ENCODE measurements around the gene TRIM71. TPM values are rescaled to one million over a fixed set of nuclear protein-coding genes. Genes with fewer than 3 reads are reported as not detected.
"Not testable (repeated sequence)": the region's sequence is repeated elsewhere in the genome, so short reads cannot be mapped to it uniquely, and the experiment has no call there.

Gene TRIM71
- total RNA-seq, 2 experiments from 2014 or later: not detected

DNA sequence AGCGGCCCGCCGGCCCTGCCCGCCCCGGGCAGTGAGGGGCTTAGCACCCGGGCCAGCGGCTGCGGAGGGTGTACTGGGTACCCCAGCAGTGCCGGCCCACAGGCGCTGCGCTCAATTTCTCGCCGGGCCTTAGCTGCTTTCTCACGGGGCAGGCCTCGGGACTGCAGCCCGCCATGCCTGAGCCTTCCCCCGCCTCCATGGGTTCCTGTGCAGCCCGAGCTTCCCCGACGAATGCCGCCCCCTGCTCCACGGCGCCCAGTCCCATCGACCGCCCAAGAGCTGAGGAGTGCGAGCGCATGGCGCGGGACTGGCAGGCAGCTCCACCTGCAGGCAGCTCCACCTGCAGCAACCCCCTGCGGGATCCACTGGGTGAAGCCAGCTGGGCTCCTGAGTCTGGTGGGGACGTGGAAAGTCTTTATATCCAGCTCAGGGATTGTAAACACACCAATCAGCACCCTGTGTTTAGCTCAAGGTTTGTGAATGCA is 85.1 kb downstream of the TRIM71 start:
- POLR2A ChIA-PET; H3K9me3 Mint-ChIP-seq (ENCODE audit: insufficient read depth); H3K36me3 Mint-ChIP-seq (ENCODE audit: low read depth); H3K27ac Mint-ChIP-seq; H3K4me1 Mint-ChIP-seq (ENCODE audit: low read depth): not testable (repeated sequence)
- CTCF ChIA-PET: interaction anchor here (1.0 to 2.3 kb wide), 9 partner anchors 9 to 170 kb away, joined by 3 to 15 read pairs (median 4); no protein-coding TSS in a partner anchor
- peak; percentile 52 for DNase-seq
- ATAC-seq: peak; percentile 92
- Mint-ChIP-seq H3K4me3 (peak overlapping the region; percentile 67), H3K27me3 (ENCODE audit: low read depth) (peaks cover 21% of the 10 kb centered on the region)

DNA sequence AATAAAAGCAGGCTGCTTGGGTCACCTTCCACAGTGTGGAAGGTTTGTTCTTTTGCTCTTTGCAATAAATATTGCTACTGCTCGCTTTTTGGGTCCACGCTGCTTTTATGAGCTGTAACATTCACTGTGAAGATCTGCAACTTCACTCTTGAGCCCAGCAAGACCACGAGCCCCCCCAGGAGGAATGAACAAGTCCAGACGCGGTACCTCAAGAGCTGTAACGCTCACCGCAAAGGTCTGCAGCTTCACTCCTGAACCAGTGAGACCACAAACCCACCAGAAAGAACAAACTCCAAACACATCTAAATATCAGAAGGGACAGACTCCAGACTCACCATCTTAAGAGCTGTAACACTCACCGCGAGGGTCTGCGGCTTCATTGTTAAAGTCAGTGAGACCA is 86.2 kb downstream of the TRIM71 start:
- POLR2A ChIA-PET: no interaction called here
- no peaks in the 10 kb centered on the region for H3K9me3 Mint-ChIP-seq (ENCODE audit: insufficient read depth)
- H3K4me3 Mint-ChIP-seq: no peak overlapping the region

DNA sequence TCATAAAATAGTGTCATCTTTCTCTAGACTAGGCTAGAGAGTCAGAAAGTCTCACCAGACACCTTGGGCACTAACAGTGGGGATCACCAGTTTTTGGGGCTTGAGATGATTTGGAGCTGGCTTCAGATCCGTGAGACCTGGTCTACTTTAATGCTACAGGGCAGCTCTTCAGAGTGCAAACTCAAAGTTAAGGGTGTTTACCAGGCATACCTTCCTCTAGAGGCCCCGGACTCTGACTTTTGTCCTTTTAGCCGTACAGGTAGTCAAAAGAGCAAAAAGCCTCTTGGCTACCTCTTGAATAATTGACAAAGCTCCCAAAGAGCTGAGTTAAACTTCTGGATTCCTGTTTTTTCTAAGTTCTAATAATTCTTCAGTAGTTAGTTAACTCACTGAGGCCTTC is 92.2 kb downstream of the TRIM71 start:
- H3K4me3 Mint-ChIP-seq: no peak overlapping the region
- ATAC-seq (no peak), DNase-seq (no peak)
- H3K36me3 Mint-ChIP-seq (ENCODE audit: low read depth): no peaks in the 10 kb centered on the region
- H3K4me1 Mint-ChIP-seq (ENCODE audit: low read depth): no peaks in the 10 kb centered on the region
- no peaks in the 10 kb centered on the region for H3K27me3 Mint-ChIP-seq (ENCODE audit: low read depth)
- CTCF ChIA-PET: interaction anchor here (0.9 to 1.0 kb wide), 2 partner anchors 11 to 25 kb away, joined by 3 read pairs; no protein-coding TSS in a partner anchor
- POLR2A ChIA-PET: no interaction called here
- H3K27ac Mint-ChIP-seq: no peak overlapping the region
- no peaks in the 10 kb centered on the region for H3K9me3 Mint-ChIP-seq (ENCODE audit: insufficient read depth)

More for the DNA sequence above, 86.2 kb downstream of the TRIM71 start:
- H3K4me1 Mint-ChIP-seq (ENCODE audit: low read depth): peaks cover 9% of the 10 kb centered on the region
- ATAC-seq (no peak), DNase-seq (no peak)
- H3K36me3 Mint-ChIP-seq (ENCODE audit: low read depth): no peaks in the 10 kb centered on the region
- peaks cover 14% of the 10 kb centered on the region for H3K27me3 Mint-ChIP-seq (ENCODE audit: low read depth)
- CTCF ChIA-PET: interaction anchor here (1.7 to 2.3 kb wide), 3 partner anchors 20 to 169 kb away, joined by 4 to 15 read pairs (median 9); no protein-coding TSS in a partner anchor
- no peak overlapping the region for H3K27ac Mint-ChIP-seq

GRCh38 chr3:32910954-32911353 is 93.2 kb downstream of the TRIM71 start:
- CTCF ChIA-PET: no interaction called here
- POLR2A ChIA-PET: no interaction called here
- Mint-ChIP-seq H3K36me3 (ENCODE audit: low read depth) (no peaks in the 10 kb centered on the region), H3K9me3 (ENCODE audit: insufficient read depth) (no peaks in the 10 kb centered on the region), H3K4me1 (ENCODE audit: low read depth) (no peaks in the 10 kb centered on the region), H3K27ac (no peak overlapping the region), H3K27me3 (ENCODE audit: low read depth) (no peaks in the 10 kb centered on the region), H3K4me3 (no peak overlapping the region)
- DNase-seq (no peak), ATAC-seq (no peak)

GRCh38 chr3:32912046-32912445 is 94.2 kb downstream of the TRIM71 start:
- POLR2A ChIA-PET: no interaction called here

GRCh38 chr3:32913790-32914446 is 96.1 kb downstream of the TRIM71 start:
- no peak overlapping the region for H3K27ac Mint-ChIP-seq
- H3K9me3 Mint-ChIP-seq (ENCODE audit: insufficient read depth): peaks cover 9% of the 10 kb centered on the region
- ChIA-PET POLR2A (no interaction called here), CTCF (no interaction called here)
- no peaks in the 10 kb centered on the region for H3K4me1 Mint-ChIP-seq (ENCODE audit: low read depth)
- ATAC-seq: no peak
- no peaks in the 10 kb centered on the region for H3K36me3 Mint-ChIP-seq (ENCODE audit: low read depth)
- no peak for DNase-seq
- H3K27me3 Mint-ChIP-seq (ENCODE audit: low read depth): peaks cover 2% of the 10 kb centered on the region
- no peak overlapping the region for H3K4me3 Mint-ChIP-seq

More at GRCh38 chr3:32912046-32912445, 94.2 kb downstream of the TRIM71 start:
- Mint-ChIP-seq H3K9me3 (ENCODE audit: insufficient read depth) (peaks cover 2% of the 10 kb centered on the region), H3K27me3 (ENCODE audit: low read depth) (no peaks in the 10 kb centered on the region), H3K4me1 (ENCODE audit: low read depth) (no peaks in the 10 kb centered on the region), H3K36me3 (ENCODE audit: low read depth) (no peaks in the 10 kb centered on the region), H3K27ac (no peak overlapping the region), H3K4me3 (no peak overlapping the region)
- CTCF ChIA-PET: no interaction called here
- no peak for DNase-seq
- ATAC-seq: no peak

- CTCF ChIA-PET: no interaction called here
- Mint-ChIP-seq H3K4me1 (ENCODE audit: low read depth) (no peaks in the 10 kb centered on the region), H3K9me3 (ENCODE audit: insufficient read depth) (peaks cover 9% of the 10 kb centered on the region), H3K27me3 (ENCODE audit: low read depth) (peaks cover 13% of the 10 kb centered on the region), H3K27ac (no peak overlapping the region), H3K36me3 (ENCODE audit: low read depth) (no peaks in the 10 kb centered on the region), H3K4me3 (no peak overlapping the region)
- DNase-seq: no peak
- no peak for ATAC-seq
- POLR2A ChIA-PET: no interaction called here
These were observed 102.1 kb downstream of the TRIM71 start for GRCh38 chr3:32919920-32920319.

DNA sequence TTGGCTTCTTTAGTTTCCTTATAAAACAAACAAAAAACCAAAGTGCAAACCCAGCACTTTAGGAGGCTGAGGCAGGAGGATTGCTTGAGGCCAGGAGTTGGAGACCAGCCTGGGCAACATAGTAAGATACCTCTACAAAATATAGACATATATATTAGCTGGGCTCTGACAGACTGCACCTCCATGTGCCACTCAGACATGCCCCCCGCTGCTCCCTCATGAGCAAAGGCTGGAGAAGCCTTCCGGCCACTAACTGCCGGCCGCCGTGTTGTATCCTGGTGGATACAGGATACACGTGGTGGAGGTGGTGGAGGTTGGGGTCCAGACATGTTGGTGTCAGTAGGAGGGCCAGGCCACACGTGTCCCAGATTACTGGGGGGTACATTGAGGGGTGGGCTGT is 104.3 kb downstream of the TRIM71 start:
- no peak for ATAC-seq
- DNase-seq: no peak
- no peak overlapping the region for H3K27ac Mint-ChIP-seq
- no peaks in the 10 kb centered on the region for H3K36me3 Mint-ChIP-seq (ENCODE audit: low read depth)
- POLR2A ChIA-PET: no interaction called here
- no peak overlapping the region for H3K4me3 Mint-ChIP-seq
- peaks cover 7% of the 10 kb centered on the region for H3K9me3 Mint-ChIP-seq (ENCODE audit: insufficient read depth)
- CTCF ChIA-PET: no interaction called here
- no peaks in the 10 kb centered on the region for H3K4me1 Mint-ChIP-seq (ENCODE audit: low read depth)
- H3K27me3 Mint-ChIP-seq (ENCODE audit: low read depth): peaks cover 21% of the 10 kb centered on the region

GRCh38 chr3:32930161-32930560 is 112.4 kb downstream of the TRIM71 start:
- no peak for ATAC-seq
- POLR2A ChIA-PET: no interaction called here
- H3K36me3 Mint-ChIP-seq (ENCODE audit: low read depth): no peaks in the 10 kb centered on the region
- no peaks in the 10 kb centered on the region for H3K4me1 Mint-ChIP-seq (ENCODE audit: low read depth)
- no peaks in the 10 kb centered on the region for H3K9me3 Mint-ChIP-seq (ENCODE audit: insufficient read depth)
- no peak overlapping the region for H3K4me3 Mint-ChIP-seq
- CTCF ChIA-PET: no interaction called here
- H3K27ac Mint-ChIP-seq: no peak overlapping the region
- peaks cover 16% of the 10 kb centered on the region for H3K27me3 Mint-ChIP-seq (ENCODE audit: low read depth)
- no peak for DNase-seq

DNA sequence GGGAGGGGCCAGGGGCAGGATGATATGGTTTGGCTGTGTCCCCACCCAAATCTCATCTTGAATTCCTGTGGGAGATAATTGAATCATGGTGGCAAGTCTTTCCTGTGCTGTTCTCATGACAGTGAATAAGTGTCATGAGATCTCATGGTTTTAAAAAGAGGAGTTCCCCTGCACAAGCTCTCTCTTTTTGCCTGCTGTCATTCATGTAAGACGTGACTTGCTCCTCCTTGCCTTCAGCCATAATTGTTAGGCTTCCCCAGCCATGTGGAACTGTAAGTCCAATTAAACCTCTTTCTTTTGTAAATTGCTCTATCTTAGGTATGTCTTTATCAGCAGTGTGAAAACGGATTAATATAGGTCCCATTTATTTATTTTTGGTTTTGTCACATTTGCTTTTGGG is 113.5 kb downstream of the TRIM71 start:
- CTCF ChIA-PET; H3K4me3 Mint-ChIP-seq; POLR2A ChIA-PET; H3K36me3 Mint-ChIP-seq (ENCODE audit: low read depth); H3K9me3 Mint-ChIP-seq (ENCODE audit: insufficient read depth); ATAC-seq; DNase-seq; H3K4me1 Mint-ChIP-seq (ENCODE audit: low read depth); H3K27ac Mint-ChIP-seq: not testable (repeated sequence)
- H3K27me3 Mint-ChIP-seq (ENCODE audit: low read depth): peaks cover 14% of the 10 kb centered on the region

DNA sequence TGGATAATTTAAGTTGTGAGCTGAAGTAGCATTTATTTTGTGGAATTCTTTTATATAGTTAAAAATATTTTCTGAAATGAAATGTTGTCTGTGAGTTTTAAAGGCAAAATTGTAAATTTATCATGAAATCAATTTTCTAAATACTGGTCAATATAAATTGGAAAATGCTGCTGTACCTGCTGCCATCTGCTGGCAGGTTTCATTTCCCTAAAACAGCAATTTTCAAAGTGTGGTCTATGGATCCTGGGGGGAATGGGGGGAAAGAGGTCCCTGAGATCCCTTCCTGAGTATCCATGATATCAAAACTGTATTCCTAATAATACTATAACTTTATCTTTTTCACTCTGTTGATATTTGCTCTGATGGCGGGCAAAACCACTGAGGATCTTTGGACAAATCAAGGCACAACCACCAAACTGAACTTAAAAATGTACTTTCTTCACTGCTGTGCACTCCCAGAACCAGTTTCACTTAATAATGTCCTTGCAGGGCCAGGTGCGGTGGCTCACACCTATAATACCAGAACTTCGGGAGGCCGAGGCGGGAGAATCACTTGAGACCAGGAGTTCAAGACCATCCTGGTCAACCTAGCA is 116.4 kb downstream of the TRIM71 start:
- H3K27ac Mint-ChIP-seq: peak overlapping the region; percentile 43
- POLR2A ChIA-PET: interaction anchor here (0.6 kb wide), 1 partner anchor 16 kb away, joined by 3 read pairs; no protein-coding TSS in a partner anchor

DNA sequence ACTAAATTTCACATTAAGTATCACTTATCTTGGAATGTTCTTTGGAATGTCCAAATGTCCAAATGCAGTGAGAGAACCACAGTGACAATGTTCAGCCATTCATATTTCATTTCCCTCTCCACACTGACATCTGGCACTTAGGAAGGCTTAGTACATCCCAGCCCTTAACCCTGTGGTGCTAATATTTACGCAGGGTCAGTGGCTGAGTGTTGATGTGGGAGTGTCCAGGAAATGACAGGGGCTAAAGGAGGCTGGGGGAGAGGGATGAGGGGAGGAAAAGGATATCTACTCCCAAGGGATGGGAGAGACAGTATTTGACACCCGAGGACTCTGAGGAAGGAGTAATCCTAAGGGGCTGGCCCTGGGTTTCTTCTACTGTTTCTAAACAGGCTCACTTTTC is 119.5 kb downstream of the TRIM71 start:
- H3K4me3 Mint-ChIP-seq: no peak overlapping the region
- no peak for ATAC-seq
- CTCF ChIA-PET: no interaction called here

More for the DNA sequence above, 116.4 kb downstream of the TRIM71 start:
- Mint-ChIP-seq H3K4me1 (ENCODE audit: low read depth) (no peaks in the 10 kb centered on the region), H3K4me3 (no peak overlapping the region), H3K36me3 (ENCODE audit: low read depth) (no peaks in the 10 kb centered on the region), H3K27me3 (ENCODE audit: low read depth) (peaks cover 6% of the 10 kb centered on the region), H3K9me3 (ENCODE audit: insufficient read depth) (no peaks in the 10 kb centered on the region)
- ATAC-seq (no peak), DNase-seq (peak; percentile 41)
- CTCF ChIA-PET: interaction anchor here (1.2 to 2.2 kb wide), 4 partner anchors 31 to 219 kb away, joined by 3 to 4 read pairs (median 3); no protein-coding TSS in a partner anchor

More for the DNA sequence above, 119.5 kb downstream of the TRIM71 start:
- no peaks in the 10 kb centered on the region for H3K9me3 Mint-ChIP-seq (ENCODE audit: insufficient read depth)
- H3K36me3 Mint-ChIP-seq (ENCODE audit: low read depth): no peaks in the 10 kb centered on the region
- H3K27ac Mint-ChIP-seq: no peak overlapping the region
- peaks cover 6% of the 10 kb centered on the region for H3K27me3 Mint-ChIP-seq (ENCODE audit: low read depth)
- POLR2A ChIA-PET: no interaction called here
- no peaks in the 10 kb centered on the region for H3K4me1 Mint-ChIP-seq (ENCODE audit: low read depth)
- no peak for DNase-seq
